Hematopoietic multipotent progenitor cell treated with erythropoietin and hydrocortisone succinate and interleukin-3 and kit ligand, for 8 days (in vitro differentiated cells): Measurements from ENCODE around the gene NSG2.
"Not testable (repeated sequence)": the region's sequence is repeated elsewhere in the genome, so short reads cannot be mapped to it uniquely, and the experiment has no call there.

Experiments used
- DNase-seq: peaks from one replicate; pipeline ENCODE4 v3.0.0-alpha.2; 2015

Gene NSG2

GRCh38 chr5:174106997-174107655, 61.6 kb downstream of the NSG2 start:
- DNase-seq: no peak

GRCh38 chr5:174108745-174109144, 63.2 kb downstream of the NSG2 start:
- DNase-seq: no peak

GRCh38 chr5:174109698-174110260, 64.3 kb downstream of the NSG2 start:
- DNase-seq: no peak

DNA sequence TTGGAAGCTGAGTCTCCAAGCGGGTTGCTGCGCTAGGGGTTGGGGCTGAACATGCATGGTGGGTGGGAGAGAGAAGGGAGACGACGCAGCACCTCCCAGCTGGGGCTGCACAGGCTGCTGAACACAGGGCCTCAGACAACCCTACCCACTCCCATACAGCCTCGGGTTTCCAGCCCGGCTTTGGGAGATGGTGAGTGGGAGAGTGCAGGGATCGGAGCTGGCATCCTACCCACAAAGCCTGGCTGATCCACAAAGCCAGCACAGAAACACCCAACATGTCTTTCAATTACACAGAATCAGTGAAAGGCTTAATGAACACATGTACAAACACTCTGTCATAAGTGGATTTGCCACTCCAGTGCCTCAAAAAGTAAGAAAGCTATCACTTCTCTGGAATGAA, 64.8 kb downstream of the NSG2 start:
- DNase-seq: no peak

- DNase-seq: no peak
Measured at GRCh38 chr5:174111287-174111973, 65.9 kb downstream of the NSG2 start.

GRCh38 chr5:174115226-174115625, 69.7 kb downstream of the NSG2 start:
- DNase-seq: no peak

DNA sequence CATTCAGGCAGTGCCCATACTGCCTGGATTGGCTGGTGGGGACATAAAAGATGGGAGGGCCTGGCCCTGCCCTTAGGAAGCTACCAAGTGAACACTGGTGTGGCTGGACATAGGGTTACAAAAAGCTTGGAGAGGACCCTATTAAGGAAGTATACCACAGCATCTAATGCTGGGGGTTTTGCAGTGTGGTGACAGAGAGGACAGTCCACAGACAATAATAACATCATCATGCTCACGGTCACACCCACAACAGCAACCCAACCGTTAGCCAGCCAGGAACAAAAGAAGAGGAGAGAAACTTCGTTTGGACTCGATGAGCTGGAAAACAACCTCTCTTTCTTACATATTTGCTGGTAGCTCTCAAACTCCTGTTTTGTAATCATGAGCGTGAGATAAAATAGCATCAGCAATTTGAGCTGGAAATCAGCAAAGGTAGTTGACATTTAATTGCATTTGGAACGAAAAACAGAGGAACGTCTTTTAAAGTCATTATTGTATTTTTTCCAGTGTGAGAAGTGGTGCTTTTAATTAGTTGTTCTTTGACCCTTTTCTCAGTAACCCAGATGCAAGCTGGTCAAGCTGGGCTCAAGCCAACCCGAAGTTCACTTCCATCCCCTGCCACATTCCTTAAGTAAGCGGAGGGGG, 73.4 kb downstream of the NSG2 start:
- DNase-seq: no peak

DNA sequence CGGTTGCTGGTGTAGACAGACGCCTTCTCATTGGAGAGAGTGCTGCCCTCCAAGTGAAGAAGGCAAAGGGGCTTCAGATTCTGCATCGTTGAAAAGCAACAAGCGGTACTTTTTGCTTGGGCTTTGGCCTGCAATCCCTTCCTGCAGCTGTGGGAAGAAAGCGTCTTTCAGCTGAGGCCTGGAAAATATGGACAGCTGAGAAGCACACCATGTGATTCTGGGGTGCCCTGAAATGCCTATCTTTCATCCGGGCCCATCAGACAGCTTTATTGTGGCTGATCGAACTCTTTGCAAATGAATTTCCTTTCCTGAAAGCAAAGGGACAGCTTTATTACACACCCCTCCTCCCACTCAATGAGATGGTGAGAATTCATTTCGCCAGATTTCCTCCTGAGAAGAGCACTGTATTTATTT, 74.0 kb downstream of the NSG2 start:
- DNase-seq: no peak

DNA sequence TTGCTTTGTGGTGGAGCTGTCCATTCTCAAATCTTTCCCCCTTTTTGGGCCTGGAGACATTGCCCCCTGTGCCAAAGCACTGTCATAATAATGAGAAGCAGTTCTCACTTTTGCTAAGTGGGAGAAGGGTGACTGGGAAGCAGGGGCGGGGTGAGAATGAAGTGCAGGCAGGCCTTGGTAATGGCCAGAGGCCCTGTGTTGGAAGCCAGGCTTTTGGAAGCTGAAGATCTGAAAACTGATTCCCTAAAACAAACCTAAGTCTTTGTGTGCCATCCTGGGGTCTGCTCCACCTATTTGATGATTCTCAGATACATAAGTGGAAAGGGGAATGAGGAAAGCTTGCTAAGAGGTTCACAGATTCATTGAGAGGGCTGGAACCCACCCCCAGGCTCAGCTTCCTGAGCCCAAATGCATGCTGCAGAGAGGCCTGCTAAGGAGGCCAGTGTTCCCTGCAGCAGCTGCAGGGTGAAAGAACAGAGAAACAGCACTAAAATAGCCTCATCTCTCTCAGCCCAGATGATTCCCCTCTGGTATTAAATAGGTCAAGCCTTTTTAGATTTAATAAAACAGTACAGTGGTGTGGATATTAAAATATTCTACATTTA, 75.0 kb downstream of the NSG2 start:
- no peak for DNase-seq

DNA sequence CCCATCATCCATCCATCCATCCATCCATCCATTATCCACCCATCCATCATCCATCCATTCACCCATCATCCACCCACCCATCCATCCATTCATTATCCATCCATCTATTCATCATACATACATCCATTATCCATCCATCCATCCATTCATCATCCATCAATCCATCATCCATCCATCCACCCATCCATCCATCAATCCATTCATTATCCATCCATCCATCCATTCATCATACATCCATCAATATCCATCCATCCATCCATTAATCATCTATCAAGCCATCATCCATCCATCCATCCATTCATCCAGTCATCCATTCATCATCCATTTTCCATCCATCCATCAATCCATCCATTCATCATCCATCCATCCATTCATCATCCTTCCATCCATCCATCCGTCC, 89.0 kb downstream of the NSG2 start:
- no peak for DNase-seq

DNA sequence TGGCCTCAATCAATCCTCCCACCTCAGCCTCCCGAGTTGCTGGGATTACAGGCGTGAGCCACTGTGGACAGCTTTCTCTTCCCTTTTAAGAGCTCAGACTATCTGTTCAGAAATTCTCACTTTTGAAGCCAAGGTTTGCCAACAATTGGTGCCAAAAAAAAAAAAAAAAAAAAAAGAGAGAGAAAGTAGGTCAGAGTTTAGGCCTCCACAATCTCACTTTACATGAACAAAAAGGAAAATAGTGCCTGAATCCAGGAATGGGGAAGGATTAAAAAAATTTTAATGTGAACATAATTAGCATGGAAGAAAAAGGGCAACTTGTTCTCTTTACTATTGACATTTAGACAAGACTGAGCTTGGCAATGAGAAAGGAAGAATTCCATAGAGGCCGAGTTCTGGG, 94.1 kb downstream of the NSG2 start:
- DNase-seq: no peak

- DNase-seq: no peak
Measured at GRCh38 chr5:174140452-174141020, 95.0 kb downstream of the NSG2 start.

DNA sequence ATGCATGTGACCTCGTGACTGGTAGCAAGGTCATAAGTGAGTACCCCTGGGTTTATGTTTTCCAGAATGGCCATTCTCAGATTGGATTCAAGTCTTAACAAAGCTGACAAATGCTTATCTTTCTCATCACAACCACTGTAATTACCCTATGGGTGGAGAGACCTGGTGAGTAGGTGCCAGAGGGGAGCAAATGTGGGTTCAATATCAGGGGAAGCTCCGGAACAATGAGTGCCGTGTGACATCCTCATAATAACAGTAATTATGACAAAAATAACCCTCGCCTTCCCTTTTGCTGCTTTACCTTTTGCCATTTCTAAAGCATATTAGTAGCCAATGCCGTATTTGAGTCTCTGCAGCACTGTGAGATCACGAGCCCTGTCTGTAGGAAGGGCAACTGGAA, 95.9 kb downstream of the NSG2 start:
- no peak for DNase-seq

DNA sequence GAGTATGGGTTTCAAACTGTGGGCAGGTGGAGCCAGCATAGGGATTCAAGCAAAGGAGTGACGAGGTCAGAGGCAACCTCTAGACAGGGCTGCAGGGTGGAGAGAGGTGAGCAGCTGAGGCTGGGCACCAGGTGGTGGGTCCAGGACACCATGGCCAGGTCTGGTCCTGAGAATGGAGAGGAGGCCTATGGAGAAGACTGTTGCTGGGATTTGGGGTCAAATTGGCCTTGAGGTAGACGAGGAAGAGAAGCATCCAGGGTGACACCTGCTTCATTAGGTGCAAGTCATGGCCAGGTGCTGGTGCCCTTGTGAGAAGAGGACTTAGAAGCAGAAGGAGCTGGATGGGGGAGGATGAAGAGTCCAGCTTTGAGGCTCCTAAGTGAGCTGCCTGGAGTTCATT, 99.6 kb downstream of the NSG2 start:
- DNase-seq: no peak

GRCh38 chr5:174145821-174146220, 100.3 kb downstream of the NSG2 start:
- DNase-seq: no peak

DNA sequence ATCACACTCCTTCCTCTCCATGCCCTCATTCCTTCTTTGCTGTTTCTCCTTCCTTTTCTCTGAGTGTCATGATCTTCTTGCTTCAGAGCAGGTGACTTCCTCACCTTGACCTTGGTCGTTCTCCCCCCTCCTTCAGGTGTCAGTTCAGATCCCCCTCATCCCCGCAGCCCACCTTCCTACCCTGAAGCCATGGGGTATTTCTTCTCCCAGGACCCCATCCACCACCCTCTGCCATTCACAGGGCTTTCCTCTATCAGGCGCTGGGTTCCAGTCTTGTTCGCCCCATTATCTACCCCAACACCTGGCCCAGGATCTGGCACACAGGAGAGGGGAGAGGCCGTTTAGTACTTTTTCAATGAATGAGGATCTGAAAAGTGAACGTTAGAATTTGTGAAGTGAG, 101.0 kb downstream of the NSG2 start:
- no peak for DNase-seq

- not testable (repeated sequence) for DNase-seq
Measured at GRCh38 chr5:174147012-174147411, 101.5 kb downstream of the NSG2 start.

DNA sequence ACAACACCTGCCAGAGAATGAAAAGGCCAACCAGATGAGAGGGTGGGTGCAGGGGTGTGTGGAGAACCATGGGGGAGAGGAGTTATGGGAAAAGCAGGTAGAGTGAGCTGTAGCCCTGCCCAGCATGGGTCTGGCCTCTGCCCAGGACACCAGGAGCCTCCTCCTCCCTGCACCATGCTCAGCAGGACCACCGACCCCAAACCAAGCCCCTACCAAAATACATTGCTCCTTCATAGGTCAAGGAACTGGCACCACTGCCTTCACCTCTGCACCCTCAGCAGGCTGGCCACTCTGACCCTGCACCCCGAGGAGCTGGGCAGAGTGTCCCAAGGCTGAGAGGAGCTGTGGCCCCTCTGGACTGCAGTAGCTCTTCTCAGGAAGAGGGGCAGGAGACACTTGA, 102.0 kb downstream of the NSG2 start:
- DNase-seq: no peak

DNA sequence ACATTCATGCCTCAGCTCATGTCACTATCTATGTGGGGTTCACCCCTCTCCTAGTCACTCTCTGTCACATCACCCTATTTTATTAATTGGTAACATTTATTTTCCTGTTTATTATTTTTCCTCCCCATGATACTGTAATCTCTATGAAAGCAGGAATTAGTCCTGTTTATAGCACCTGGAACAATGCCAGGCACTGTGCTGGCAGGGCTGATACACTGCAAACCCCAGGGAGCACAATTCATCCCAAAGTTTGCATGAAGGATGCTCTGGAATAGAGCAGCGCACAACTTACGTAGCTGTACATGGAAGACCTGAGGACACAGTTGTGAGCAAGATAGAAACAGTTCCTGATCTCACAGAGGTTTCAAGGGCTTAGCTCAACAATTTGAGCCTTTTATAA, 103.2 kb downstream of the NSG2 start:
- DNase-seq: no peak

GRCh38 chr5:174149426-174149825, 103.9 kb downstream of the NSG2 start:
- DNase-seq: no peak

DNA sequence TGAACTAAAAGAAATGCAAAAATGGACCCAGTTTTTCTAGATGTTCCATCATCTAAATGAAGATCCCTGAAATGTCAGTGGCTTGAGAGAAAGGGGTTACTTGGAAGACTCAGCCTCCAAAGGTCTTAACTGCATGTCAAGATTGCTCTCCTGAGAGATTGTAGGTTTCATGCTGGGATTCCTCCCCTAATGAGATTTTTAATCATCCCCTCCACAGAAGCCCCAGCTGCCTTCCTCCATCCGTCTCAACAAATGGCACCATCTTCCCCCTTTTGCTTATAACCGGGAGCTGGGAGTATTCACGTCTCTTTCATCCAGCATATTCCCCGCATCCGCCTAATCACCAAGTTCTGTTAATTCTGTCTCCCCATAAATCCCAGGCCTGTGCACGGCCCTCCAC, 104.5 kb downstream of the NSG2 start:
- DNase-seq: no peak

DNA sequence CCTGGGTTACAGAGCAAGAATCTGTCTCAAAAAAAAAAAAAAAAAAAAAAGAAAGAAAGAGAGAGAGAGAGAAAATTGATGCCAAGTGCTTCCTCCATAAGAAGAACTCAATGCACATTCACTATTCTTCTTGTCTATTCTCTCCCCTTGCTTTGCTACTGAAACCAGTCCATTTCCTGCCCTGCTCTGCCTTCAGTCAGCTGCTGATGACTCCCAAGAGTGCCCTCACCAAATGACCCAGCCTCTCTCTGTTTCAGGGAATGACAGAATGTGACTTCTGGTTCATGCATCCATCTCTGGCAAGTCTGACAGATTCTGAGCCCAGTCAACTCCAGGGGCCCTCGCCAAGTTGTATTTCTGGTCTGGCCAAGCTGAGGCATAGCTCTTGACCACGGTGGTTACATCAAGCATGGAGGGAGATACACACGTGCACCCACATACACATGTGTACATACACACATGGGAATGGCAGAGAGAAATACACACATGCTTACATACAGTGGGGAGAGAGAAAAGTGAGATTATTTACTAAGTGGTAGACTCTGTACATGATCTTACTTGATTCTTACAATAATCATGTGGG, 106.2 kb downstream of the NSG2 start:
- DNase-seq: no peak

DNA sequence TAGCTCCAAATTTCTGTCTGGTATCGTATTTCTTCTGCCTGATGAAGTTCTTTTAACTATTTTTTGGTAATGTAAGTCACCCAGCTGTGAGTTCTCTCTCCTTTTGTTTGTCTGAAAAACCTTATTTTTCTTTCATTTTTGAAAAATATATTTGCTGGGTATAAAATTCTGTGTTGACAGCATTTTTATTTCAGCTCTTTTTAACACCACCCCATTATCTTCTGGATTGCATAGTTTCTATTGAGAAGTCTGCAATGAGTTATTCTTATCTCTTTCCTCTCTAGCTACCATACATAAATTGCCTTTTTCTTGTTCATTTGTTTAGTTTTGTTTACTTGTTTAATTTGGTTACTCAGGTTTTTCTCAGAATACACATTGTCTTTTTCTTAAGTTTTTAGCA, 109.1 kb downstream of the NSG2 start:
- DNase-seq: no peak
